Measurements from ENCODE around the gene NPY4R. TPM values are rescaled to one million over a fixed set of nuclear protein-coding genes. Genes with fewer than 3 reads are reported as not detected.
A peak's percentile ranks its signal among the peaks of the same experiment; 100 is the strongest.
"Not testable (repeated sequence)": the region's sequence is repeated elsewhere in the genome, so short reads cannot be mapped to it uniquely, and the experiment has no call there.

The NPY4R gene
- total and polyA plus RNA-seq, 2 donors (not counting 1 experiment from before 2014, with no cell fraction given) = 0.07 TPM; not detected in 1

- H3K27me3 ChIP-seq (ENCODE audit: control insufficient read depth, insufficient read depth, low read length); H3K27ac ChIP-seq (ENCODE audit: insufficient read depth, low read length); H3K79me2 ChIP-seq (ENCODE audit: control insufficient read depth, insufficient read depth, low read length); H3K9ac ChIP-seq (ENCODE audit: insufficient read depth, low read length); H4K20me1 ChIP-seq (ENCODE audit: control insufficient read depth, extremely low read depth, insufficient read depth, low read length); H3K36me3 ChIP-seq (ENCODE audit: control insufficient read depth, insufficient read depth, low read length); H3K4me1 ChIP-seq (ENCODE audit: control insufficient read depth, extremely low read depth, insufficient read depth, low read length); DNase-seq (ENCODE audit: low read depth in 2 of 2); H2AFZ ChIP-seq (ENCODE audit: low read length); H3K9me3 ChIP-seq (ENCODE audit: control insufficient read depth, insufficient read depth, low read depth, low read length); H3K4me3 ChIP-seq (replicated peaks in 1 of 4; ENCODE audit: control extremely low read depth in 1 of 4, insufficient read depth in 1 of 4, low read depth in 3 of 4, low read length in 4 of 4); H3K4me2 ChIP-seq (ENCODE audit: extremely low read depth, insufficient read depth, low read length): not testable (repeated sequence)
Measured at GRCh38 chr10:46470134-46470533, 4.4 kb upstream of the NPY4R start.

DNA sequence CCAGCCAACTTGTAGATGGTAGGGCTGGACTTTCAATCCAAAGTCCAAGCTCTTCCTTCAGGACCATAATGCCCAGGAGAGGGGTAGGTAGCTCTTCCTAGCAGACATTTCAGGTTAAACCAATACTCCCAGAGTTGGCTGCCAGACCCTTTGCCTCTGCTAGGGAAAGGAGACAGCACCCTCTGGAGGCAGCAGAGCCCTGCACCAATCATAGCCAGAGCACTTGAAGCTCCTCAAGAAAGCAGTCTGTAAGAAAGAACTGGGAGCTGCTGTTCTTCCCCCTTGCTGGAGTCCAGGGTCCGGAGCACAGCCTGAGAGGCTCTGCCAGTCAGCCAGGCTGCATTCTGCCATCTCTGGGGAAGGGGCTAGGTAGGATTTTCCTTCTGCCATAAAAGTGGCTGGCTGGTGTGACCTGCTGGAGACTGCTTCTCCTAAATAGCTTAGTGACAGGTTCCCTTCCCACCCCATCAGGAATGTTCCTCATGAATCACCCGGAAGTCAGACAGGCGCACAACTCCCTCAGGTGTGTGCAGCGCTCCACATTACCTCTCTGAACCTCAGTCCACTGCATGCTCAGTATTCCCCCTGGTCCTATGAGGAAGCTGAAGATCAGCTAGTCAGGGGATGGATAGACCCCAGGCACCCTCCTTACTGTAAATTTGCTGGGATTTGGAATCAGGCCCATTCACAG lies 2.5 kb upstream of the NPY4R start:
- not testable (repeated sequence) for H3K9me3 ChIP-seq (ENCODE audit: control insufficient read depth, insufficient read depth, low read depth, low read length); DNase-seq (ENCODE audit: low read depth in 2 of 2); H3K27me3 ChIP-seq (ENCODE audit: control insufficient read depth, insufficient read depth, low read length); H3K9ac ChIP-seq (ENCODE audit: insufficient read depth, low read length); H4K20me1 ChIP-seq (ENCODE audit: control insufficient read depth, extremely low read depth, insufficient read depth, low read length); H3K36me3 ChIP-seq (ENCODE audit: control insufficient read depth, insufficient read depth, low read length); H3K27ac ChIP-seq (ENCODE audit: insufficient read depth, low read length); H2AFZ ChIP-seq (ENCODE audit: low read length); H3K4me1 ChIP-seq (ENCODE audit: control insufficient read depth, extremely low read depth, insufficient read depth, low read length); H3K4me2 ChIP-seq (ENCODE audit: extremely low read depth, insufficient read depth, low read length); H3K4me3 ChIP-seq (replicated peaks in 1 of 4; ENCODE audit: control extremely low read depth in 1 of 4, insufficient read depth in 1 of 4, low read depth in 3 of 4, low read length in 4 of 4); H3K79me2 ChIP-seq (ENCODE audit: control insufficient read depth, insufficient read depth, low read length)
- TF ChIP-seq, protein P1, sequence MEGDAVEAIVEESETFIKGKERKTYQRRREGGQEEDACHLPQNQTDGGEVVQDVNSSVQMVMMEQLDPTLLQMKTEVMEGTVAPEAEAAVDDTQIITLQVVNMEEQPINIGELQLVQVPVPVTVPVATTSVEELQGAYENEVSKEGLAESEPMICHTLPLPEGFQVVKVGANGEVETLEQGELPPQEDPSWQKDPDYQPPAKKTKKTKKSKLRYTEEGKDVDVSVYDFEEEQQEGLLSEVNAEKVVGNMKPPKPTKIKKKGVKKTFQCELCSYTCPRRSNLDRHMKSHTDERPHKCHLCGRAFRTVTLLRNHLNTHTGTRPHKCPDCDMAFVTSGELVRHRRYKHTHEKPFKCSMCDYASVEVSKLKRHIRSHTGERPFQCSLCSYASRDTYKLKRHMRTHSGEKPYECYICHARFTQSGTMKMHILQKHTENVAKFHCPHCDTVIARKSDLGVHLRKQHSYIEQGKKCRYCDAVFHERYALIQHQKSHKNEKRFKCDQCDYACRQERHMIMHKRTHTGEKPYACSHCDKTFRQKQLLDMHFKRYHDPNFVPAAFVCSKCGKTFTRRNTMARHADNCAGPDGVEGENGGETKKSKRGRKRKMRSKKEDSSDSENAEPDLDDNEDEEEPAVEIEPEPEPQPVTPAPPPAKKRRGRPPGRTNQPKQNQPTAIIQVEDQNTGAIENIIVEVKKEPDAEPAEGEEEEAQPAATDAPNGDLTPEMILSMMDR (conservative IDR thresholded peaks at IDR 0.05 in 1 of 2, IDR thresholded peaks at IDR 0.05 in 1 of 2; ENCODE audit: low read depth in 1 of 2, low read length in 2 of 2) = peak in 1 of 2 donors; percentile 3

GRCh38 chr10:46463608-46464007 lies 2.1 kb downstream of the NPY4R start:
- H3K27ac ChIP-seq (ENCODE audit: insufficient read depth, low read length); H3K27me3 ChIP-seq (ENCODE audit: control insufficient read depth, insufficient read depth, low read length); H3K36me3 ChIP-seq (ENCODE audit: control insufficient read depth, insufficient read depth, low read length); H3K4me1 ChIP-seq (ENCODE audit: control insufficient read depth, extremely low read depth, insufficient read depth, low read length); H3K9ac ChIP-seq (ENCODE audit: insufficient read depth, low read length); H2AFZ ChIP-seq (ENCODE audit: low read length); H3K4me3 ChIP-seq (replicated peaks in 1 of 4; ENCODE audit: control extremely low read depth in 1 of 4, insufficient read depth in 1 of 4, low read depth in 3 of 4, low read length in 4 of 4); H3K9me3 ChIP-seq (ENCODE audit: control insufficient read depth, insufficient read depth, low read depth, low read length); H4K20me1 ChIP-seq (ENCODE audit: control insufficient read depth, extremely low read depth, insufficient read depth, low read length); H3K79me2 ChIP-seq (ENCODE audit: control insufficient read depth, insufficient read depth, low read length); H3K4me2 ChIP-seq (ENCODE audit: extremely low read depth, insufficient read depth, low read length): not testable (repeated sequence)
- peak in 1 of 2 donors; percentile 64 for DNase-seq (ENCODE audit: low read depth in 2 of 2)

DNA sequence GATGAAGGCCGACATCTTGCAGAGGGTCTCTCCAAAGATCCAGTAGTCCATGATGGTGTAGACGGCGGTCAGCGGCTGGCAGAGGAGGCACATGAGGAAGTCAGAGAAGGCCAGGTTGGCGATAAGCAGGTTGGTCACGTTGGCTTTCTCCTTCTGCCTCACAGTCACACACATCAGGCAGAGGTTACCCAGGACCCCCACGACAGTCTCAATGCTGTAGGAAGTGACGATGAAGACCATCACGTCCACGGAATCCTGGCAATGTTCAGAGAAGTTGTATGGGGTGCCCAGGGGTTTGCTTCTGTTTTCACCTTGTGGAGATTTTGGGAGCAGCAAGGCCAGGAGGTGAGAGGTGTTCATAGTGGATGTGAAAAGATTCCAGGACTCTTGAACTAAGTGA lies 3.5 kb downstream of the NPY4R start:
- H3K27ac ChIP-seq (ENCODE audit: insufficient read depth, low read length); H3K79me2 ChIP-seq (ENCODE audit: control insufficient read depth, insufficient read depth, low read length); H4K20me1 ChIP-seq (ENCODE audit: control insufficient read depth, extremely low read depth, insufficient read depth, low read length); DNase-seq (ENCODE audit: low read depth in 2 of 2); H2AFZ ChIP-seq (ENCODE audit: low read length); H3K9ac ChIP-seq (ENCODE audit: insufficient read depth, low read length); H3K4me1 ChIP-seq (ENCODE audit: control insufficient read depth, extremely low read depth, insufficient read depth, low read length); H3K4me3 ChIP-seq (replicated peaks in 1 of 4; ENCODE audit: control extremely low read depth in 1 of 4, insufficient read depth in 1 of 4, low read depth in 3 of 4, low read length in 4 of 4); H3K36me3 ChIP-seq (ENCODE audit: control insufficient read depth, insufficient read depth, low read length); H3K9me3 ChIP-seq (ENCODE audit: control insufficient read depth, insufficient read depth, low read depth, low read length); H3K4me2 ChIP-seq (ENCODE audit: extremely low read depth, insufficient read depth, low read length); H3K27me3 ChIP-seq (ENCODE audit: control insufficient read depth, insufficient read depth, low read length): not testable (repeated sequence)

DNA sequence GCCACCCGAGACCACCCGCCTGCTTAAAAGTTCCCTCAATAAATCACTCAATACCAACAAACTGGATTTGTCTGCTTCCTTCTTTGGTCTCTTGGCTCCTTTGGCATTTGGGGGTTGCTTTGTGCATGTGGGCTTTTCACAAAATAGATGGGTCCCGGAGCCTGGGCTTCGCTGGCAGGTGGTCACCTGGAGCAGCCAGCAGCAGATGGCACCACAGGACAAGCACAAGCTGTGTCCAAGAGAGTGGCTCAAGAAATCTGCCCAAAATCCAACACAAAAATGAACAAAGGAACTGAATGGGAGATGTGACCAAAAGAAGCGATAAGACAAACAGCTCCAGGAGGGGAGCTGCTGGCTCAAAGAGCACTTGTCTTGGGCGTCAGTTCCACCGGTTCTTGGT lies 6.2 kb downstream of the NPY4R start:
- not testable (repeated sequence) for H3K9me3 ChIP-seq (ENCODE audit: control insufficient read depth, insufficient read depth, low read depth, low read length); H2AFZ ChIP-seq (ENCODE audit: low read length); H3K4me2 ChIP-seq (ENCODE audit: extremely low read depth, insufficient read depth, low read length); H3K4me3 ChIP-seq (replicated peaks in 1 of 4; ENCODE audit: control extremely low read depth in 1 of 4, insufficient read depth in 1 of 4, low read depth in 3 of 4, low read length in 4 of 4); DNase-seq (ENCODE audit: low read depth in 2 of 2); H3K79me2 ChIP-seq (ENCODE audit: control insufficient read depth, insufficient read depth, low read length); H3K4me1 ChIP-seq (ENCODE audit: control insufficient read depth, extremely low read depth, insufficient read depth, low read length); H3K27me3 ChIP-seq (ENCODE audit: control insufficient read depth, insufficient read depth, low read length); H4K20me1 ChIP-seq (ENCODE audit: control insufficient read depth, extremely low read depth, insufficient read depth, low read length); H3K9ac ChIP-seq (ENCODE audit: insufficient read depth, low read length); H3K27ac ChIP-seq (ENCODE audit: insufficient read depth, low read length); H3K36me3 ChIP-seq (ENCODE audit: control insufficient read depth, insufficient read depth, low read length)

GRCh38 chr10:46457071-46457470 lies 8.7 kb downstream of the NPY4R start:
- not testable (repeated sequence) for H3K9ac ChIP-seq (ENCODE audit: insufficient read depth, low read length); H3K79me2 ChIP-seq (ENCODE audit: control insufficient read depth, insufficient read depth, low read length); H3K27ac ChIP-seq (ENCODE audit: insufficient read depth, low read length); H4K20me1 ChIP-seq (ENCODE audit: control insufficient read depth, extremely low read depth, insufficient read depth, low read length); H3K4me3 ChIP-seq (replicated peaks in 1 of 4; ENCODE audit: control extremely low read depth in 1 of 4, insufficient read depth in 1 of 4, low read depth in 3 of 4, low read length in 4 of 4); H3K9me3 ChIP-seq (ENCODE audit: control insufficient read depth, insufficient read depth, low read depth, low read length); H3K4me2 ChIP-seq (ENCODE audit: extremely low read depth, insufficient read depth, low read length); H3K36me3 ChIP-seq (ENCODE audit: control insufficient read depth, insufficient read depth, low read length); DNase-seq (ENCODE audit: low read depth in 2 of 2); H3K27me3 ChIP-seq (ENCODE audit: control insufficient read depth, insufficient read depth, low read length); H2AFZ ChIP-seq (ENCODE audit: low read length); H3K4me1 ChIP-seq (ENCODE audit: control insufficient read depth, extremely low read depth, insufficient read depth, low read length)

All from fibroblast of lung (primary cell).